Osteocyte (in vitro differentiated cells): ENCODE results near the gene PSMB9. TPM values are rescaled to one million over a fixed set of nuclear protein-coding genes. Genes with fewer than 3 reads are reported as not detected.

ENCODE experiments used
- DNase-seq: peaks from one replicate; pipeline ENCODE4 v3.0.0; 2021; ENCODE audit warnings: mixed read lengths; ENCODE audit not compliant: unreplicated experiment; ENCODE audit errors: extremely low spot score
- H3K27ac Mint-ChIP-seq: one replicate; pipeline ENCODE4 v1.8.0; 2021; ENCODE audit warnings: mild to moderate bottlenecking, mixed read lengths; ENCODE audit not compliant: unreplicated experiment
- H3K27me3 Mint-ChIP-seq: one replicate; pipeline ENCODE4 v1.8.0; 2021; ENCODE audit warnings: mixed read lengths; ENCODE audit not compliant: unreplicated experiment
- H3K36me3 Mint-ChIP-seq: one replicate; pipeline ENCODE4 v1.8.0; 2021; ENCODE audit warnings: mixed read lengths; ENCODE audit not compliant: unreplicated experiment
- H3K4me1 Mint-ChIP-seq: one replicate; pipeline ENCODE4 v1.8.0; 2021; ENCODE audit warnings: mixed read lengths; ENCODE audit not compliant: unreplicated experiment
- H3K4me3 Mint-ChIP-seq: one replicate; pipeline ENCODE4 v1.8.0; 2021; ENCODE audit warnings: mild to moderate bottlenecking, moderate library complexity, mixed read lengths; ENCODE audit not compliant: unreplicated experiment
- H3K9me3 Mint-ChIP-seq: one replicate; pipeline ENCODE4 v1.8.0; 2021; ENCODE audit warnings: mixed read lengths; ENCODE audit not compliant: unreplicated experiment
- CTCF ChIP-seq: fragments of 200-600 bp; sonication (generic); IDR thresholded peaks from 2 replicates; pipeline ENCODE4 v1.5.0; 2021; ENCODE audit warnings: antibody characterized with exemption, mild to moderate bottlenecking, moderate library complexity
- total RNA-seq: library from RNA; stranded (reverse); gene quantifications from 2 replicates; pipeline ENCODE4 v1.2.1, GENCODE V29; 2021

PSMB9 gene
- total RNA-seq, 1 donor from 2014 or later, result 20.8 TPM

- DNase-seq, result no peak
- peaks cover 49% of the 10 kb centered on the region for H3K27me3 Mint-ChIP-seq
- no peak overlapping the region for H3K4me3 Mint-ChIP-seq
- TF ChIP-seq CTCF, result no peak
- no peak overlapping the region for H3K27ac Mint-ChIP-seq
- no peaks in the 10 kb centered on the region for H3K9me3 Mint-ChIP-seq
- no peaks in the 10 kb centered on the region for H3K36me3 Mint-ChIP-seq
- H3K4me1 Mint-ChIP-seq, result peaks cover 5% of the 10 kb centered on the region
These were observed 38.9 kb upstream of the PSMB9 start for GRCh38 chr6:32815115-32815514.

- Mint-ChIP-seq H3K27ac (no peak overlapping the region), H3K27me3 (peaks cover 44% of the 10 kb centered on the region), H3K9me3 (no peaks in the 10 kb centered on the region), H3K4me3 (no peak overlapping the region), H3K36me3 (no peaks in the 10 kb centered on the region), H3K4me1 (peaks cover 5% of the 10 kb centered on the region)
- no peak for DNase-seq
- TF ChIP-seq CTCF, result no peak
These were observed 38.0 kb upstream of the PSMB9 start for GRCh38 chr6:32815996-32816395.

GRCh38 chr6:32816746-32817204 lies 37.2 kb upstream of the PSMB9 start, which contains the start of gene HLA-DOB:
Gene HLA-DOB (minus strand): TSS chr6:32817002. CDS start chr6:32816951, 51 bp downstream.
- Mint-ChIP-seq H3K4me1 (peaks cover 5% of the 10 kb centered on the region), H3K36me3 (no peaks in the 10 kb centered on the region), H3K4me3 (no peak within 1 kb of the TSS), H3K27me3 (peaks cover 44% of the 10 kb centered on the region), H3K9me3 (no peaks in the 10 kb centered on the region), H3K27ac (no peak within 1 kb of the TSS)
- DNase-seq, result no peak
- no peak for TF ChIP-seq CTCF

GRCh38 chr6:32818867-32819266 lies 35.1 kb upstream of the PSMB9 start:
- Mint-ChIP-seq H3K27me3 (peaks cover 26% of the 10 kb centered on the region), H3K27ac (no peak overlapping the region), H3K36me3 (no peaks in the 10 kb centered on the region), H3K9me3 (no peaks in the 10 kb centered on the region), H3K4me1 (peaks cover 5% of the 10 kb centered on the region), H3K4me3 (no peak overlapping the region)
- no peak for DNase-seq
- TF ChIP-seq CTCF, result no peak

- no peak for TF ChIP-seq CTCF
These were observed 34.3 kb upstream of the PSMB9 start for GRCh38 chr6:32819729-32820128.

More at GRCh38 chr6:32819729-32820128, 34.3 kb upstream of the PSMB9 start:
- Mint-ChIP-seq H3K9me3 (no peaks in the 10 kb centered on the region), H3K4me1 (peaks cover 5% of the 10 kb centered on the region), H3K4me3 (no peak overlapping the region), H3K27ac (no peak overlapping the region), H3K27me3 (peaks cover 24% of the 10 kb centered on the region), H3K36me3 (no peaks in the 10 kb centered on the region)
- no peak for DNase-seq
